ENCODE data around the gene CNBD2.

GRCh38 chr20:36018208-36018988 lies 50.0 kb downstream of the CNBD2 start:
- TF ChIP-seq, protein P1, sequence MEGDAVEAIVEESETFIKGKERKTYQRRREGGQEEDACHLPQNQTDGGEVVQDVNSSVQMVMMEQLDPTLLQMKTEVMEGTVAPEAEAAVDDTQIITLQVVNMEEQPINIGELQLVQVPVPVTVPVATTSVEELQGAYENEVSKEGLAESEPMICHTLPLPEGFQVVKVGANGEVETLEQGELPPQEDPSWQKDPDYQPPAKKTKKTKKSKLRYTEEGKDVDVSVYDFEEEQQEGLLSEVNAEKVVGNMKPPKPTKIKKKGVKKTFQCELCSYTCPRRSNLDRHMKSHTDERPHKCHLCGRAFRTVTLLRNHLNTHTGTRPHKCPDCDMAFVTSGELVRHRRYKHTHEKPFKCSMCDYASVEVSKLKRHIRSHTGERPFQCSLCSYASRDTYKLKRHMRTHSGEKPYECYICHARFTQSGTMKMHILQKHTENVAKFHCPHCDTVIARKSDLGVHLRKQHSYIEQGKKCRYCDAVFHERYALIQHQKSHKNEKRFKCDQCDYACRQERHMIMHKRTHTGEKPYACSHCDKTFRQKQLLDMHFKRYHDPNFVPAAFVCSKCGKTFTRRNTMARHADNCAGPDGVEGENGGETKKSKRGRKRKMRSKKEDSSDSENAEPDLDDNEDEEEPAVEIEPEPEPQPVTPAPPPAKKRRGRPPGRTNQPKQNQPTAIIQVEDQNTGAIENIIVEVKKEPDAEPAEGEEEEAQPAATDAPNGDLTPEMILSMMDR (IDR thresholded peaks at IDR 0.05; ENCODE audit: insufficient read depth, low read depth, low read length): no peak
- no peak for TF ChIP-seq EZH2 (IDR thresholded peaks at IDR 0.05; ENCODE audit: insufficient read depth, low read length)
